Activated CD8-positive, alpha-beta T cell treated with anti-CD3 and anti-CD28 coated beads for 36 hours (primary cell): ENCODE measurements around the gene GSTM2. TPM values are rescaled to one million over a fixed set of nuclear protein-coding genes. Genes with fewer than 3 reads are reported as not detected.
"Not testable (repeated sequence)": the region's sequence is repeated elsewhere in the genome, so short reads cannot be mapped to it uniquely, and the experiment has no call there.

Experiments
- ATAC-seq: fragments of 200-7000 bp; cut with Tn5 transposase; one replicate; pipeline ENCODE4 v1.10.0; 2021; ENCODE audit warnings: mild to moderate bottlenecking, moderate library complexity
- CTCF ChIA-PET: fragments of 350-600 bp; sonication (Branson Sonifier 250); formaldehyde crosslinking; loops from one replicate; lab custom pipeline; 2021; ENCODE audit warnings: antibody characterized with exemption; lab: Charles Lee
- POLR2A ChIA-PET: fragments of 350-600 bp; sonication (Branson Sonifier 250); formaldehyde crosslinking; loops from one replicate; lab custom pipeline; 2021; ENCODE audit warnings: antibody characterized with exemption; lab: Charles Lee
- DNase-seq: peaks from one replicate; pipeline ENCODE4 v3.0.0-alpha.2; 2020
- H3K27ac Mint-ChIP-seq: one replicate; pipeline ENCODE4 v1.8.0; 2021; ENCODE audit warnings: mild to moderate bottlenecking, mixed read lengths
- H3K27me3 Mint-ChIP-seq: one replicate; pipeline ENCODE4 v1.8.0; 2021; ENCODE audit warnings: mixed read lengths
- H3K36me3 Mint-ChIP-seq: one replicate; pipeline ENCODE4 v1.8.0; 2021; ENCODE audit warnings: low read depth, mixed read lengths
- H3K4me1 Mint-ChIP-seq: one replicate; pipeline ENCODE4 v1.8.0; 2021; ENCODE audit warnings: low read depth, mixed read lengths
- H3K4me3 Mint-ChIP-seq: one replicate; pipeline ENCODE4 v1.8.0; 2021; ENCODE audit warnings: mild to moderate bottlenecking, moderate library complexity, mixed read lengths
- H3K9me3 Mint-ChIP-seq: one replicate; pipeline ENCODE4 v1.8.0; 2021; ENCODE audit warnings: mixed read lengths
- CTCF ChIP-seq: fragments of 200-600 bp; IDR thresholded peaks from one replicate; pipeline ENCODE4 v1.8.0; 2022; ENCODE audit warnings: antibody characterized with exemption, mild to moderate bottlenecking
- intact Hi-C: fragments of 100-400 bp; cut with micrococcal nuclease; formaldehyde crosslinking; loops from one replicate; pipeline ENCODE4 v1.10.0; 2022
- total RNA-seq, 2 experiments: library from RNA; stranded (reverse); gene quantifications; one replicate each; pipeline ENCODE4 v1.2.3, GENCODE V29; 2021

Gene GSTM2
- total RNA-seq, 2 experiments from 2014 or later = 13.6 to 16.2 TPM

- no peak for ATAC-seq
- Mint-ChIP-seq H3K36me3 (no peaks in the 10 kb centered on the region), H3K4me3 (no peak overlapping the region)
Observed at GRCh38 chr1:109658533-109659042, 9.3 kb upstream of the GSTM2 start.

GRCh38 chr1:109659145-109659544 is 8.7 kb upstream of the GSTM2 start:
- CTCF ChIA-PET = interaction anchor here (1.2 to 2.8 kb wide), 3 partner anchors 12 to 19 kb away, joined by 5 to 26 read pairs (median 6); no protein-coding TSS in a partner anchor
- no peaks in the 10 kb centered on the region for H3K9me3 Mint-ChIP-seq
- no peak for ATAC-seq
- POLR2A ChIA-PET = no interaction called here
- DNase-seq = no peak
- H3K36me3 Mint-ChIP-seq = no peaks in the 10 kb centered on the region
- no peak overlapping the region for H3K4me3 Mint-ChIP-seq
- H3K27ac Mint-ChIP-seq = no peak overlapping the region
- TF ChIP-seq CTCF = no peak
- no peaks in the 10 kb centered on the region for H3K27me3 Mint-ChIP-seq
- intact Hi-C loops = no loop called here
- H3K4me1 Mint-ChIP-seq = peaks cover 6% of the 10 kb centered on the region

More at GRCh38 chr1:109658533-109659042, 9.3 kb upstream of the GSTM2 start:
- no peaks in the 10 kb centered on the region for H3K9me3 Mint-ChIP-seq
- DNase-seq = no peak
- ChIA-PET CTCF (interaction anchor here (0.7 to 2.8 kb wide), 7 partner anchors 13 to 301 kb away, joined by 3 to 26 read pairs (median 3); no protein-coding TSS in a partner anchor), POLR2A (interaction anchor here (1.0 to 1.1 kb wide), 2 partner anchors 10 to 39 kb away, joined by 3 to 4 read pairs; partner anchors contain the start of genes GNAT2 and GSTM2)
- peaks cover 6% of the 10 kb centered on the region for H3K4me1 Mint-ChIP-seq
- intact Hi-C loops = no loop called here
- H3K27me3 Mint-ChIP-seq = no peaks in the 10 kb centered on the region
- H3K27ac Mint-ChIP-seq = no peak overlapping the region
- no peak for TF ChIP-seq CTCF

DNA sequence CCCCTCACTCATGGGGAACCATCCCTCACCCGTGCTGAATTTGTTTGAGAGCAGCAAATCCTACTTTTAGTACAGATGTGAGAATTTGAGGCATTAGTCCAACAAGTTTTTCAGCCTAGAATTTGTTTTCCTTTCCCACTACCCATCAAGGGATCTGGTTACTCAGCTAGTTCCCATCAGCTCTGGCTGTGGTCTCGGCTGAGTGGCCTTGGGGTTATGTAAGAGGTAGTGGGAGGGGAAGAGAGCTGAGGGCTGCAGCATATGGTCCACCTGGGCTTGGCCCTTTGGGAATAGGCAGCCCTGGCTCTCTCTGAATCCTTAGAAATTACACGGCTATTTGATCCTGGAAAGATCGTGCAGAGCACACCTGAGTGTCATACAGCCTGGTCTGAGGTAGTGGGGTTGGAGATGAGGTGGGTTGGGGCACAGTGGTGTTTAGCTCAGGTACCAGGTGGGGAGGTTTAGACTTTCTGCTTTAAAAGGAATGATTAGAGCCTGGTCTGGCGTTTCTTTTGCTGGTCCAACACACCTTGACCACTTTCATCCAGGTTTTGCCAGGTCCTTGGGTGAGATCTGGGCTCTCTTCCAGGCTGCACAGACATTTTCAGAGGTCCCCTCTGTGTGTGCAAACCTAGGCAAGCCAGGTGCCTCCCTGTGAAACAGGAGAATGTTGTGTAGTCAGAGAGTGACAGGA is 7.7 kb upstream of the GSTM2 start:
- Mint-ChIP-seq H3K4me1 (peaks cover 3% of the 10 kb centered on the region), H3K36me3 (no peaks in the 10 kb centered on the region), H3K27me3 (no peaks in the 10 kb centered on the region), H3K4me3 (no peak overlapping the region), H3K9me3 (no peaks in the 10 kb centered on the region), H3K27ac (no peak overlapping the region)
- POLR2A ChIA-PET = no interaction called here
- CTCF ChIA-PET = interaction anchor here (0.6 to 1.8 kb wide), 4 partner anchors 20 to 324 kb away, joined by 3 to 6 read pairs (median 4); partner anchors contain the start of gene GSTM1
- ATAC-seq (no peak), DNase-seq (no peak)
- TF ChIP-seq CTCF = no peak
- intact Hi-C loops = no loop called here

DNA sequence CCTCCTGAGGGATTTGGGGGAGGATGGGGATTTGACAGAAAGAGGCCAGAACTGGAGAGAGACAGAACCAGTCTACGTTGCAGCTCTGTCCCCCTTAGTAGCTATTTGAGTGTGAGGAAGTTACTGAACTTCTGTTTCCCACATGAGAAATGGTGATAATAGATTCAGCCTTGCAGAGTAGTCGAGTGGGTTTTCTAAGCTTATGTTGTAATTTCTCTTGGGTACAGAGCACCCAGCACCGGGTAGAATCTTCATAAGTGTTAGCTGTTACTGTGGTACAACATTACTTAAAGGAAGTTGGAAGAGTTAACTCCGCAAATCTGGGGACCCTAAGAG is 7.2 kb upstream of the GSTM2 start:
- H3K36me3 Mint-ChIP-seq, DNase-seq, POLR2A ChIA-PET, intact Hi-C loops, H3K27me3 Mint-ChIP-seq, H3K27ac Mint-ChIP-seq, H3K4me3 Mint-ChIP-seq, H3K4me1 Mint-ChIP-seq, ATAC-seq, H3K9me3 Mint-ChIP-seq: not testable (repeated sequence)
- CTCF ChIA-PET = interaction anchor here (0.6 to 1.8 kb wide), 4 partner anchors 20 to 323 kb away, joined by 3 to 6 read pairs (median 4); partner anchors contain the start of gene GSTM1

DNA sequence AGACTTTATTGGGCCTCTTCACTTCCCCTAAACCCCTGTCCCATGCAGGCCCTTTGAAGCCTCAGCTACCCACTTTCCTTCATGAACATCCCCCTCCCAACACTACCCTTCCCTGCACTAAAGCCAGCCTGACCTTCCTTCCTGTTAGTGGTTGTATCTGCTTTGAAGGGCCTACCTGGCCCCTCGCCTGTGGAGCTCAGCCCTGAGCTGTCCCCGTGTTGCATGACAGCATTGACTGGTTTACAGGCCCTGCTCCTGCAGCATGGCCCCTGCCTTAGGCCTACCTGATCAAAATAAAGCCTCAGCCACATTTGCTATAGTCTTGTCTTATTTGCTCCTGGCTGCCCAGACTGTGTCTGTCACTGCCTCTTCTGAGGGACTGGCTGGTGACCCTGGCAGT is 6.5 kb upstream of the GSTM2 start:
- no peak overlapping the region for H3K4me3 Mint-ChIP-seq
- DNase-seq = no peak
- H3K4me1 Mint-ChIP-seq = peaks cover 3% of the 10 kb centered on the region
- TF ChIP-seq CTCF = no peak
- no peak for ATAC-seq
- ChIA-PET POLR2A (interaction anchor here (1.1 kb wide), 1 partner anchor 23 kb away, joined by 4 read pairs; no protein-coding TSS in a partner anchor), CTCF (interaction anchor here (0.8 to 2.0 kb wide), 5 partner anchors 11 to 322 kb away, joined by 3 to 7 read pairs (median 4); no protein-coding TSS in a partner anchor)
- intact Hi-C loops = no loop called here
- no peaks in the 10 kb centered on the region for H3K27me3 Mint-ChIP-seq
- H3K9me3 Mint-ChIP-seq = no peaks in the 10 kb centered on the region
- no peak overlapping the region for H3K27ac Mint-ChIP-seq
- no peaks in the 10 kb centered on the region for H3K36me3 Mint-ChIP-seq
